GM21515 (cell line): Measurements from ENCODE around the gene CRISPLD2.
A peak's percentile ranks its signal among the peaks of the same experiment; 100 is the strongest.

Source experiments
- ATAC-seq: cut with Tn5 transposase; IDR thresholded peaks from one replicate; pipeline ENCODE4 v1.9.1; 2021; ENCODE audit not compliant: unreplicated experiment

Gene CRISPLD2

DNA sequence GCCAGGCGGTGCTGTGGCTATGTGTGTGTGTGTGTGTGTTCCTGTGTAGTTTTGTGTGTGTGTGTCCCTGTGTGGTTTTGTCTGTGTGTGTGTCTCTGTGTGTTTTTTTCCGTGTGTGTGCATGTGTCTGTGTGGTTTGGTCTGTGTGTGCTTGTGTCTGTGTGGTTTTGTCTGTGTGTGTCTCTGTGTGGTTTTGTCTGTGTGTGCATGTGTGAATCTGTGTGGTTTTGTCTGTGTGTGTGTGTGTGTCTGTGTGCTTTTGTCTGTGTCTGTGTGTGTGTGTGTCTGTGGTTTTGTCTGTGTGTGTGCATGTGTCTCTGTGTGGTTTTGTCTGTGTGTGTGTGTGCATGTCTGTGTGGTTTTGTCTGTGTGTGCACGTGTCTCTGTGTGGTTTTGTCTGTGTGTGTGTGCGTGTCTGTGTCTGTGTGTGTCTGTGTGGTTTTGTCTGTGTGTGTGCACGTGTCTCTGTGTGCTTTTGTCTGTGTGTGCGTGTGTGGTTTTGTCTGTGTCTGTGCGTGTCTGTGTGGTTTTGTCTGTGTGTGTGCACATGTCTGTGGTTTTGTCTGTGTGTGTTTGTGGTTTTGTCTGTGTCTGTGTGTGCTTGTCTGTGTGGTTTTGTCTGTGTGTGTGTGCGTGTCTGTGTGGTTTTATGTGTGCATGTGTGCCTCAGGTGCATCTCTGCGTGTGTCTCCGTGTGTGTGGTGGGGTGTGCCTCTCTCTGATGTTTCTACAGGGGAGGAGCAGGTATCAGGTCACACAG, 129.2 kb downstream of the CRISPLD2 start:
- no peak for ATAC-seq

GRCh38 chr16:84949772-84950436, 130.1 kb downstream of the CRISPLD2 start:
- ATAC-seq = no peak

DNA sequence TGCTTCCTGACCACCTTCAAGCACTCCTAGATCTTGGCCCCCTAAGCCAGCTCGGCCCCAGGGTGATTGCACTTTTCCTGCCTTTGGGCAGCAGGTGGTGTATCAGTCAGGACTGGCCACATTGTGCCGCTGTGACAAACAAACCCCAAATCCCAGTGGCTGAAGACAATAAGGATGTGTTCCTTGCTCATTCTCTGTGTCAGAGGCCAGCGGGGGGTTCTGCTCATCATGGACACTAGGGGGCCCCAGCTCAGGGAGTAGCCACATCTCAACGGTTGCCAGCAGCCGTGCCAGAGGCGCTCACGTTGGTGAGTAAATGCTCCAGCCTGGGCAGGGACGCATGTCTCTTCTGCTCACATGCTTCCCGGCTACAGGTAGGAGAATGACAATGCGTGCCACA, 131.1 kb downstream of the CRISPLD2 start:
- no peak for ATAC-seq

DNA sequence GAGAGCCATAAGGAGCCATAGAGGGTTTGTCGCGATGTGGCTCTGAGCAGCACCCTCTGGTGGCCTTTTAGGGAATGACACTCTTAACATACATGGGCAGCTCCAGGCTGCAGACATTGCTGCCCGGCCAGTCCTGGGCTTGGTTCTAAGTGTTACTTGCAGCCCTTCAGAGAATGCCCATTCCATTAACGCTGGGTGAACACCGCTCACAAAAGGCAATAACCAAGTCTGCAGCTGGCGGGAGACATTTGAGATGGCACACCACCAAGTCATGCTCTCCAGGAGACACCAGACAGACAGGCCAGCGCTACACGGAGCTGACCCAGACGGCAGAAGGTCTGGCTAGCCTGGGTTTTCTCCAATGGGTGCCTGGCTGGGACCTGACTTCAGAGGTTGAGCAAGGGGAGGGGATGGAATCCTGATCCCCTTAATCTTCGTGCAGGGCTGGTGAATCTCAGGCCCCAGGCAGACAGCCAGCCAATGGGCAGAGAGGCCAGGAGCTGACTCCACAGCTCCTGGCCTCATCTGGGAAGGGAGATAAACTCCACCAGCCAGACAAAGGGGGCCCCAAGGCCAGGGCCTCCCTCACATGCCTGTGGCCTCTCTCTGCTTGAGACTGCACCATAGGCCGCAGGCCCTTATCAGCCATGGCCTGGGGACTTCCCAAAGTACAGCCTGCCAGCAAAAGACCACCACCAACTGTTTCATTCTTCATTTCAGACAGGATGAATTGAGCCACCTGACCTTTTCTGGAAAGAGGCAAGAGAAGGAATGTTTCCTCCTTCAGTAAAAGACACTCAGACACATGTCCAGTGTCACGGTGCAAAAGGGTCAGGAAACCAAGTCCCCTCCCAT, 132.8 kb downstream of the CRISPLD2 start:
- peak; percentile 63 for ATAC-seq

GRCh38 chr16:84953190-84953746, 133.5 kb downstream of the CRISPLD2 start:
- no peak for ATAC-seq

DNA sequence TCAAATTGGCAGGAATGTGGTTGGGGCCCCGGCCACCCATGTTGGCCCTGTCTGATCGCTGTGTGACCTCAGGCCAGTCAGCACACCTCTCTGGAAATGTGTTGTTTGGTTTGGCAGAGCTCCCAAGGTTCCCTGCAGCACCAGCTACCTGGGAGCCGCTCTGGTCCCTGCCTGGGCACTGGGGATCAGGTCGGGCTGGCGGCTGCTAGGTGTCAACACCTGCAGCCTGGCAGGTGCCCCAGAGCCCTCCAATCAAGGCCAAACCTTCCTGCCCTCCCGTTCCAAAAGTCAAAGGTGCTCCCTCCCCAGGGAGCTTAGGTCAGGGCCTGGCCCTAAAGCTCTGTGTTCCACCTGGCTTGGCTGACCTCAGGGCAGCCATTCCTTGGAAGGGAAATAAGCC, 135.6 kb downstream of the CRISPLD2 start:
- ATAC-seq = no peak

DNA sequence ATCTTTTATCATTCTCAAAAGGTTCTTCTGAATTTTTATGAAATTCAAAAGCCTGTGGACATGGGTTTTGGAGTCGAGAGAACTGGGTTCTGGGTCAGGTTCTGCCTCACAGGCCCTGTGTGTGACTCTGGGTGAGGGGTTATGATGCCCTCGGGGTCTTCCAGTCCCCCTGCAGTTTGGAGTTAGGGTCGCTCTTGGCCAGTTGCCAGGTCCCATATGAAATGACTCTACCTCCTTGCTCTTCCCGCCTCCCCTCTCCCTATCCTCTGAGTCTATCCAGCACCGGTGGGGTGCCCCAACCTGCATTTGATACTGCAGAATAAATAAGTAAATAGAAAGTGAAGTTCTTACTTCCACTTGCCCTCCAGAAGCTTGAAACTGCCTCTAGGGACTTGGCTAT, 137.4 kb downstream of the CRISPLD2 start:
- no peak for ATAC-seq

DNA sequence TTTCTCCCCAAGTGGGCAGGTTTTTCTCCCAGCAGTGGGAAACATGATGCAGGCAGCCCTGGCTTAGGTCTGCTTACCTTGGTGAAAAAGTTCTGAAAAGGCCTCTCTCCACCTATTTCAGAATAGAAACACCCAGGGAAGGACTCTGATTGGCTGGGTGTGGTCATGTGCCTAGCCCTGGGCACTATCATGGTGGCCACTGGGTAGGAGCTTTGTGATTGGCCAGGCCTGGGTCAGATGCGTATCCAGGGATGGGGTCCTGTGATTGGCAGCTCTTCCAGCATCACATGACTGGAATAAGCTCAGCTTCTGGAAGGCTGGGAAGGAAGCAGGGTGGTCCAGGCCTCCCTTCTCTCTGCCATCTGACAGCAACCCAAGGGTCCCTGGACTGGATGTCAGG, 138.0 kb downstream of the CRISPLD2 start:
- ATAC-seq = no peak
